K562 (cell line): ENCODE data around the gene C11orf98. TPM values are rescaled to one million over a fixed set of nuclear protein-coding genes. Genes with fewer than 3 reads are reported as not detected.

Experiments
- ATF7 ChIP-seq: fragments of 450-650 bp; IDR thresholded peaks from 2 replicates; pipeline ENCODE4 v1.7.1; 2014; ENCODE audit warnings: mild to moderate bottlenecking, moderate library complexity
- CBFA2T3 ChIP-seq: fragments of 450-650 bp; IDR thresholded peaks from 2 replicates; pipeline ENCODE4 v1.6.1; 2017
- CREM ChIP-seq: IDR thresholded peaks from 2 replicates; pipeline ENCODE4 v1.6.1; 2014; ENCODE audit warnings: antibody characterized with exemption, low read depth
- GATAD2A ChIP-seq: fragments of 450-650 bp; IDR thresholded peaks from 2 replicates; pipeline ENCODE4 v1.6.1; 2017
- GTF2E2 ChIP-seq: fragments of 200-800 bp; sonication (Bioruptor generic); IDR thresholded peaks from 2 replicates; pipeline ENCODE4 v1.6.1; 2016; ENCODE audit warnings: missing genetic modification characterization, missing compliant biosample characterization
- HDGF ChIP-seq: fragments of 450-650 bp; IDR thresholded peaks from 2 replicates; pipeline ENCODE4 v1.6.1; 2016
- L3MBTL2 ChIP-seq: fragments of 450-650 bp; IDR thresholded peaks from 2 replicates; pipeline ENCODE4 v1.6.1; 2016; ENCODE audit warnings: mild to moderate bottlenecking, moderate library complexity
- MAFF ChIP-seq: IDR thresholded peaks from 2 replicates; pipeline ENCODE4 v1.6.1; 2012; ENCODE audit warnings: low read length, improper control_type of control experiment
- PCBP2 ChIP-seq: fragments of 200-400 bp; formaldehyde crosslinking; IDR thresholded peaks from 2 replicates; pipeline ENCODE4 v1.6.1; 2018; ENCODE audit warnings: low read length, low read depth, mild to moderate bottlenecking, moderate library complexity; ENCODE audit not compliant: poor library complexity, severe bottlenecking
- POLR2A ChIP-seq: fragments of 450-650 bp; conservative IDR thresholded peaks from 2 replicates; pipeline ENCODE4 v1.6.1; 2016
- RAD21 ChIP-seq, 2 experiments: fragments of 250-450 bp in 1 of 2; fragments of 450-650 bp in 1 of 2; sonication (Bioruptor Pico) in 1 of 2; formaldehyde crosslinking in 1 of 2; IDR thresholded peaks in 1 of 2; conservative IDR thresholded peaks in 1 of 2; 2 replicates each; pipeline versions ENCODE4 v1.4.0 to v1.8.0; 2020 to 2022; ENCODE audit warnings: mild to moderate bottlenecking in 2 of 2, moderate library complexity in 1 of 2
- RBBP5 ChIP-seq: fragments of 200-600 bp; sonication (generic); IDR thresholded peaks from 2 replicates; pipeline ENCODE4 v1.6.1; 2012; ENCODE audit warnings: borderline replicate concordance, mild to moderate bottlenecking, low read length, control low read depth, inconsistent platforms; ENCODE audit not compliant: insufficient read depth, poor library complexity, severe bottlenecking
- SRF ChIP-seq, 2 experiments: fragments of 250-450, 450-650 bp in 1 of 2; sonication (Bioruptor Pico) in 1 of 2; sonication (generic) in 1 of 2; formaldehyde crosslinking; IDR thresholded peaks; 2 replicates each; pipeline versions ENCODE4 v1.5.0 to v1.5.1; 2020 to 2022; ENCODE audit warnings: mild to moderate bottlenecking in 1 of 2, missing genetic modification reagents in 1 of 2
- TBL1XR1 ChIP-seq, 2 experiments: IDR thresholded peaks; 2 replicates each; pipeline ENCODE4 v1.6.1; 2012; ENCODE audit warnings: improper control_type of control experiment in 2 of 2, low read length in 2 of 2, mild to moderate bottlenecking in 1 of 2
- TBP ChIP-seq: optimal IDR thresholded peaks from 2 replicates; pipeline ENCODE3; 2011; ENCODE audit warnings: low read depth, low read length, improper control_type of control experiment
- TCF7 ChIP-seq: sonication (generic); IDR thresholded peaks from 2 replicates; pipeline ENCODE4 v1.6.1; 2016; ENCODE audit warnings: antibody characterized with exemption, borderline replicate concordance
- TCFL5 ChIP-seq: fragments of 250-450 bp; sonication (Bioruptor Pico); conservative IDR thresholded peaks from 2 replicates; pipeline ENCODE4 v1.6.1; 2021; ENCODE audit warnings: mild to moderate bottlenecking, moderate library complexity, matching md5 sums
- TEAD1 ChIP-seq, 2 experiments: fragments of 450-650 bp in 1 of 2; sonication (generic) in 1 of 2; formaldehyde crosslinking; IDR thresholded peaks; 2 replicates each; pipeline versions ENCODE4 v1.4.0 to v1.8.0; 2020 to 2022; ENCODE audit warnings: mild to moderate bottlenecking in 2 of 2, missing genetic modification reagents in 1 of 2
- TFAP4 ChIP-seq: sonication (generic); formaldehyde crosslinking; IDR thresholded peaks from 2 replicates; pipeline ENCODE4 v1.8.0; 2022; ENCODE audit warnings: missing genetic modification reagents, mild to moderate bottlenecking, moderate library complexity, borderline replicate concordance
- ZFP1 ChIP-seq: fragments of 450-650 bp; formaldehyde crosslinking; IDR thresholded peaks from 2 replicates; pipeline ENCODE4 v1.4.0; 2020; ENCODE audit warnings: mild to moderate bottlenecking, mixed read lengths
- ZKSCAN3 ChIP-seq: fragments of 250-450 bp; sonication (Bioruptor Pico); IDR thresholded peaks from 2 replicates; pipeline ENCODE4 v1.4.0; 2020
- ZNF121 ChIP-seq: sonication (generic); formaldehyde crosslinking; conservative IDR thresholded peaks from 2 replicates; pipeline ENCODE4 v1.8.0; 2022; ENCODE audit warnings: missing genetic modification reagents
- ZNF239 ChIP-seq: fragments of 250-450 bp; sonication (Bioruptor Pico); IDR thresholded peaks from 2 replicates; pipeline ENCODE4 v1.4.0; 2020; ENCODE audit warnings: mild to moderate bottlenecking
- ZNF311 ChIP-seq: fragments of 250-450 bp; sonication (Bioruptor Pico); IDR thresholded peaks from 2 replicates; pipeline ENCODE4 v1.4.0; 2020; ENCODE audit warnings: mild to moderate bottlenecking, moderate library complexity
- ZNF41 ChIP-seq: fragments of 250-450 bp; sonication (Bioruptor Pico); conservative IDR thresholded peaks from 2 replicates; pipeline ENCODE4 v1.4.0; 2020; ENCODE audit warnings: mild to moderate bottlenecking
- ZNF586 ChIP-seq: fragments of 450-650 bp; formaldehyde crosslinking; conservative IDR thresholded peaks from 2 replicates; pipeline ENCODE4 v1.4.0; 2020; ENCODE audit warnings: mild to moderate bottlenecking, moderate library complexity
- ZNF717 ChIP-seq: fragments of 250-450 bp; sonication (Bioruptor Pico); IDR thresholded peaks from 2 replicates; pipeline ENCODE4 v1.5.0; 2021
- polyA plus RNA-seq, 8 experiments: library from polyadenylated mRNA; depleted of rRNA in 4 of 8; stranded (reverse) in 5 of 8; unstranded in 3 of 8; fragments of >200 nt; fragmentation: Nextera tagmentation in 2 of 8; fragmentation: Illumina TruSeq in 1 of 8; extraction: Ambion mirVana in 2 of 8; extraction: Trizol in 1 of 8; gene quantifications; 2 replicates each; pipeline versions ENCODE4 v1.2.1 to v1.2.3, GENCODE V29; 2011 to 2014; ENCODE audit warnings: inconsistent platforms in 1 of 8, missing spikeins in 1 of 8
- total RNA-seq, 7 experiments: library from RNA; depleted of rRNA in 6 of 7; stranded (reverse); fragments of >200 nt in 6 of 7; fragmentation: Illumina TruSeq in 2 of 7; extraction: Trizol in 2 of 7; gene quantifications; 2 replicates each; pipeline versions ENCODE4 v1.2.1 to v1.2.3, GENCODE V29; 2011 to 2021; ENCODE audit warnings: low replicate concordance in 1 of 7
- TF ChIP-seq, protein P1 (sequence below): IDR thresholded peaks from 2 replicates; pipeline ENCODE4 v1.6.1; 2011; ENCODE audit not compliant: insufficient read length; ENCODE audit errors: extremely low read depth
- TF ChIP-seq, protein P2 (sequence below): sonication (generic); formaldehyde crosslinking; IDR thresholded peaks from 2 replicates; pipeline ENCODE4 v1.8.0; 2022; ENCODE audit warnings: mild to moderate bottlenecking, missing genetic modification reagents

C11orf98 gene
- total and polyA plus RNA-seq, 9 of the 15 experiments (the other 6 are each of a cell fraction or from before 2014, with no cell fraction given) = 103 to 352 (median 218) TPM

GRCh38 chr11:62621567-62622470 is 43.2 kb downstream of the C11orf98 start, which contains the start of gene B3GAT3 (continued):
- TF ChIP-seq, protein P1, sequence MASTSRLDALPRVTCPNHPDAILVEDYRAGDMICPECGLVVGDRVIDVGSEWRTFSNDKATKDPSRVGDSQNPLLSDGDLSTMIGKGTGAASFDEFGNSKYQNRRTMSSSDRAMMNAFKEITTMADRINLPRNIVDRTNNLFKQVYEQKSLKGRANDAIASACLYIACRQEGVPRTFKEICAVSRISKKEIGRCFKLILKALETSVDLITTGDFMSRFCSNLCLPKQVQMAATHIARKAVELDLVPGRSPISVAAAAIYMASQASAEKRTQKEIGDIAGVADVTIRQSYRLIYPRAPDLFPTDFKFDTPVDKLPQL = no peak
- TF ChIP-seq ZNF41 (no peak), ZFP1 (CRISPR knock-in tag) (no peak), RBBP5 (peak; percentile 42), CBFA2T3 (0 out of 2 replicates have a peak, but pooled peaks have one; percentile 19), L3MBTL2 (peak; percentile 95), CREM (peak; percentile 98), GATAD2A (no peak), TBP (peak; percentile 50), MAFF (no peak), ZKSCAN3 (no peak), TCF7 (no peak), HDGF (no peak), ZNF121 (CRISPR knock-in tag) (no peak), TBL1XR1 (IDR thresholded peaks at IDR 0.05; ENCODE audit: low read length in 2 of 2) (no peak), TCFL5 (CRISPR knock-in tag) (no peak), TEAD1 (CRISPR knock-in tag; IDR thresholded peaks at IDR 0.05) (peak; percentile 11 to 82; a peak in 1 of 4 replicates), ATF7 (peak; percentile 99), ZNF586 (CRISPR knock-in tag) (no peak), POLR2A (peak; percentile 79), ZNF239 (CRISPR knock-in tag) (no peak), RAD21 (CRISPR knock-in tag; conservative IDR thresholded peaks at IDR 0.05 in 1 of 2, IDR thresholded peaks at IDR 0.05 in 1 of 2) (no peak), PCBP2 (no peak), ZNF717 (CRISPR knock-in tag) (no peak), TFAP4 (CRISPR knock-in tag) (peak; percentile 100), ZNF311 (CRISPR knock-in tag) (no peak), GTF2E2 (tag) (no peak), SRF (CRISPR knock-in tag; IDR thresholded peaks at IDR 0.05) (peak in 1 of 2 experiments; percentile 45; a peak in 2 of 4 replicates)
- TF ChIP-seq, protein P2, sequence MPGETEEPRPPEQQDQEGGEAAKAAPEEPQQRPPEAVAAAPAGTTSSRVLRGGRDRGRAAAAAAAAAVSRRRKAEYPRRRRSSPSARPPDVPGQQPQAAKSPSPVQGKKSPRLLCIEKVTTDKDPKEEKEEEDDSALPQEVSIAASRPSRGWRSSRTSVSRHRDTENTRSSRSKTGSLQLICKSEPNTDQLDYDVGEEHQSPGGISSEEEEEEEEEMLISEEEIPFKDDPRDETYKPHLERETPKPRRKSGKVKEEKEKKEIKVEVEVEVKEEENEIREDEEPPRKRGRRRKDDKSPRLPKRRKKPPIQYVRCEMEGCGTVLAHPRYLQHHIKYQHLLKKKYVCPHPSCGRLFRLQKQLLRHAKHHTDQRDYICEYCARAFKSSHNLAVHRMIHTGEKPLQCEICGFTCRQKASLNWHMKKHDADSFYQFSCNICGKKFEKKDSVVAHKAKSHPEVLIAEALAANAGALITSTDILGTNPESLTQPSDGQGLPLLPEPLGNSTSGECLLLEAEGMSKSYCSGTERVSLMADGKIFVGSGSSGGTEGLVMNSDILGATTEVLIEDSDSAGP = no peak
